ENCODE results near the gene OR6K2.

OR6K2 gene

DNA sequence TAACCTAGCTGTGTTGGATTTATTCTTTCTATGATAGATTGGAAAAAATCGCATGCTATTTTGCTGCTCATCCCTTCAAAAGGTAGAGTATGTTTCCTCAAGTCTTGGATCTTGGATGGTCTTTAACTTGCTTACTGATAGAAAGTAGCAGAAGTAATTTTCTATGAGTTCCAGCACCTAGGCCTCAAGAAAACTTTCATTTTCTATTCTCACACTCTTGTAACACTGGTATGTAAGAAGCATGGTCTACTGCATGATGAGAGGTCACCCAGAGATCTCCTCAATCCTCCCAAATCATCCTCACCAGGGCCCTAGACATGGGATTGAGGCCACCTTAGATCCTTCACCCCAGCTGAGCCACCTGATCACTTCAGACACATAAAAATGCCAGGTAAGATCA is 21.2 kb downstream of the OR6K2 start:
- TF ChIP-seq, protein P1, sequence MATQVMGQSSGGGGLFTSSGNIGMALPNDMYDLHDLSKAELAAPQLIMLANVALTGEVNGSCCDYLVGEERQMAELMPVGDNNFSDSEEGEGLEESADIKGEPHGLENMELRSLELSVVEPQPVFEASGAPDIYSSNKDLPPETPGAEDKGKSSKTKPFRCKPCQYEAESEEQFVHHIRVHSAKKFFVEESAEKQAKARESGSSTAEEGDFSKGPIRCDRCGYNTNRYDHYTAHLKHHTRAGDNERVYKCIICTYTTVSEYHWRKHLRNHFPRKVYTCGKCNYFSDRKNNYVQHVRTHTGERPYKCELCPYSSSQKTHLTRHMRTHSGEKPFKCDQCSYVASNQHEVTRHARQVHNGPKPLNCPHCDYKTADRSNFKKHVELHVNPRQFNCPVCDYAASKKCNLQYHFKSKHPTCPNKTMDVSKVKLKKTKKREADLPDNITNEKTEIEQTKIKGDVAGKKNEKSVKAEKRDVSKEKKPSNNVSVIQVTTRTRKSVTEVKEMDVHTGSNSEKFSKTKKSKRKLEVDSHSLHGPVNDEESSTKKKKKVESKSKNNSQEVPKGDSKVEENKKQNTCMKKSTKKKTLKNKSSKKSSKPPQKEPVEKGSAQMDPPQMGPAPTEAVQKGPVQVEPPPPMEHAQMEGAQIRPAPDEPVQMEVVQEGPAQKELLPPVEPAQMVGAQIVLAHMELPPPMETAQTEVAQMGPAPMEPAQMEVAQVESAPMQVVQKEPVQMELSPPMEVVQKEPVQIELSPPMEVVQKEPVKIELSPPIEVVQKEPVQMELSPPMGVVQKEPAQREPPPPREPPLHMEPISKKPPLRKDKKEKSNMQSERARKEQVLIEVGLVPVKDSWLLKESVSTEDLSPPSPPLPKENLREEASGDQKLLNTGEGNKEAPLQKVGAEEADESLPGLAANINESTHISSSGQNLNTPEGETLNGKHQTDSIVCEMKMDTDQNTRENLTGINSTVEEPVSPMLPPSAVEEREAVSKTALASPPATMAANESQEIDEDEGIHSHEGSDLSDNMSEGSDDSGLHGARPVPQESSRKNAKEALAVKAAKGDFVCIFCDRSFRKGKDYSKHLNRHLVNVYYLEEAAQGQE (IDR thresholded peaks at IDR 0.05; ENCODE audit: insufficient replicate concordance, low read depth): no peak
- TF ChIP-seq SPI1 (IDR thresholded peaks at IDR 0.05; ENCODE audit: borderline replicate concordance, low read depth): no peak

GRCh38 chr1:158675563-158676323 is 24.7 kb downstream of the OR6K2 start:
- Histone ChIP-seq H3K4me3 (replicated peaks; ENCODE audit: insufficient read depth, low read length) (no peak overlapping the region), H3K27me3 (ENCODE audit: insufficient read depth, poor library complexity, severe bottlenecking) (no peaks in the 10 kb centered on the region), H3K27ac (replicated peaks) (no peak overlapping the region)
- TF ChIP-seq, protein P1 (IDR thresholded peaks at IDR 0.05; ENCODE audit: insufficient replicate concordance, low read depth): no peak
- no peak for TF ChIP-seq SPI1 (IDR thresholded peaks at IDR 0.05; ENCODE audit: borderline replicate concordance, low read depth)
- no peak for TF ChIP-seq POLR2AphosphoS5 (IDR thresholded peaks at IDR 0.05; ENCODE audit: low read depth)
- no peak for TF ChIP-seq GABPA (IDR thresholded peaks at IDR 0.05; ENCODE audit: low read depth)
- TF ChIP-seq CTCF (IDR thresholded peaks at IDR 0.05; ENCODE audit: insufficient read depth, low read length): no peak
- no peak for DNase-seq (ENCODE audit: low read depth in 1 of 2, low spot score in 1 of 2)

More for the DNA sequence above, 21.2 kb downstream of the OR6K2 start:
- DNase-seq (ENCODE audit: low read depth in 1 of 2, low spot score in 1 of 2): no peak
- H3K27me3 ChIP-seq (ENCODE audit: insufficient read depth, poor library complexity, severe bottlenecking): no peaks in the 10 kb centered on the region
- H3K27ac ChIP-seq (replicated peaks): no peak overlapping the region
- H3K4me3 ChIP-seq (replicated peaks; ENCODE audit: insufficient read depth, low read length): no peak overlapping the region

DNA sequence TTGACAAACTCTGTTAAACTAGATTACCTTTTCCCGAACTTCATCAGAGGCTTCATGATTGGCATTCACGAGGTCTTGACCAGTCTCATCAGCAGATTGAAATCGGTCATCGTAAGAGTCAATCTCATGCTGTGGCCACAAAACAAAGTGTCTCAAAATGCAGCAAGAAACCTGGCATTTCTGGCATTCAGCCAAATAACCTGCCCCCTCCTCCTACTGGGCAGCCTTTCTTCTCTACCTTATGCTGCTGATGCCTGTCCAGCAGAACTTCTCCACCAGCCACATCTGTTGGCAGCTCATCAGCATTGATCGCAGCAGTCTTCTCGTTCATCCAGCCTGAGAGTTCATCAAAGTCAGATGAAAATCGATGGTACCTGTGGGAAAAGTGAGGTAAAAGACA is 26.1 kb downstream of the OR6K2 start:
- no peak overlapping the region for H3K4me3 ChIP-seq (replicated peaks; ENCODE audit: insufficient read depth, low read length)
- no peak for DNase-seq (ENCODE audit: low read depth in 1 of 2, low spot score in 1 of 2)
- H3K27me3 ChIP-seq (ENCODE audit: insufficient read depth, poor library complexity, severe bottlenecking): no peaks in the 10 kb centered on the region
- no peak overlapping the region for H3K27ac ChIP-seq (replicated peaks)
- TF ChIP-seq CTCF (IDR thresholded peaks at IDR 0.05; ENCODE audit: insufficient read depth, low read length) (no peak), SPI1 (IDR thresholded peaks at IDR 0.05; ENCODE audit: borderline replicate concordance, low read depth) (no peak), GABPA (IDR thresholded peaks at IDR 0.05; ENCODE audit: low read depth) (no peak), POLR2AphosphoS5 (IDR thresholded peaks at IDR 0.05; ENCODE audit: low read depth) (no peak)
- TF ChIP-seq, protein P1 (IDR thresholded peaks at IDR 0.05; ENCODE audit: insufficient replicate concordance, low read depth): no peak

All from HL-60 (cell line).